ENCODE results near the gene TPST2. TPM values are rescaled to one million over a fixed set of nuclear protein-coding genes. Genes with fewer than 3 reads are reported as not detected.

TPST2 gene
- total RNA-seq, 4 donors from 2014 or later, result 99.2 to 154 (median 121) TPM

- H3K4me1 ChIP-seq, result peaks cover 7 to 67% of the 10 kb centered on the region in 2 donors
- DNase-seq, result no peak
- peaks cover 0 to 4% of the 10 kb centered on the region in 2 donors for H3K36me3 ChIP-seq
- WGBS, 2 donors, result 57 to 67% methylated on average over 5 of the region's 5 CpGs
- H3K9me3 ChIP-seq, result no peaks in the 10 kb centered on the region
- intact Hi-C loops (cut with DNase I), result loop anchor here (10.0 kb wide), 2 partner anchors 63 to 103 kb away; no protein-coding TSS in a partner anchor
- no peak overlapping the region for H3K4me3 ChIP-seq (replicated peaks in 1 of 3)
- H3K27me3 ChIP-seq, result no peaks in the 10 kb centered on the region
- TF ChIP-seq CTCF (IDR thresholded peaks at IDR 0.05) (no peak), POLR2A (IDR thresholded peaks at IDR 0.05) (no peak)
- no peak overlapping the region for H3K27ac ChIP-seq
Observed at GRCh38 chr22:26482161-26482560, 107.8 kb downstream of the TPST2 start.

- H3K36me3 ChIP-seq, result peaks cover 4% of the 10 kb centered on the region in 2 donors
- peaks cover 4 to 63% of the 10 kb centered on the region in 2 donors for H3K4me1 ChIP-seq
- WGBS, 2 donors, result 81 to 87% methylated on average over 4 of the region's 4 CpGs
- H3K9me3 ChIP-seq, result no peaks in the 10 kb centered on the region
- TF ChIP-seq CTCF (IDR thresholded peaks at IDR 0.05) (no peak), POLR2A (IDR thresholded peaks at IDR 0.05) (no peak)
- no peak for DNase-seq
- no peak overlapping the region for H3K4me3 ChIP-seq (replicated peaks in 1 of 3)
- intact Hi-C loops (cut with DNase I), result loop anchor here (10.0 kb wide), 2 partner anchors 63 to 103 kb away; no protein-coding TSS in a partner anchor
- H3K27me3 ChIP-seq, result no peaks in the 10 kb centered on the region
- no peak overlapping the region for H3K27ac ChIP-seq
Observed at GRCh38 chr22:26481694-26482093, 108.2 kb downstream of the TPST2 start.

GRCh38 chr22:26481112-26481693 is 108.7 kb downstream of the TPST2 start:
- H3K27me3 ChIP-seq, result no peaks in the 10 kb centered on the region
- intact Hi-C loops (cut with DNase I), result loop anchor here (10.0 kb wide), 2 partner anchors 64 to 104 kb away; no protein-coding TSS in a partner anchor
- no peak overlapping the region for H3K27ac ChIP-seq
- DNase-seq, result no peak
- TF ChIP-seq POLR2A (IDR thresholded peaks at IDR 0.05) (no peak), CTCF (IDR thresholded peaks at IDR 0.05) (no peak)
- no peaks in the 10 kb centered on the region for H3K9me3 ChIP-seq
- H3K4me3 ChIP-seq (replicated peaks in 1 of 3), result no peak overlapping the region
- H3K36me3 ChIP-seq, result peaks cover 5 to 8% of the 10 kb centered on the region in 2 donors
- 79 to 80% methylated on average over 6 of the region's 6 CpGs for WGBS, 2 donors
- peaks cover 4 to 59% of the 10 kb centered on the region in 2 donors for H3K4me1 ChIP-seq

GRCh38 chr22:26480611-26480932 is 109.4 kb downstream of the TPST2 start:
- DNase-seq, result no peak
- intact Hi-C loops (cut with DNase I), result loop anchor here (10.0 kb wide), 2 partner anchors 64 to 104 kb away; no protein-coding TSS in a partner anchor
- no peaks in the 10 kb centered on the region for H3K9me3 ChIP-seq
- no peak for TF ChIP-seq CTCF (IDR thresholded peaks at IDR 0.05)
- TF ChIP-seq POLR2A (IDR thresholded peaks at IDR 0.05), result no peak
- H3K36me3 ChIP-seq, result peaks cover 12 to 13% of the 10 kb centered on the region in 2 donors
- H3K27ac ChIP-seq, result no peak overlapping the region
- WGBS, 2 donors, result 87 to 89% methylated on average over 2 of the region's 2 CpGs
- H3K4me3 ChIP-seq (replicated peaks in 1 of 3), result no peak overlapping the region
- no peaks in the 10 kb centered on the region for H3K27me3 ChIP-seq
- peaks cover 4 to 53% of the 10 kb centered on the region in 2 donors for H3K4me1 ChIP-seq

- H3K9me3 ChIP-seq, result no peaks in the 10 kb centered on the region
- H3K4me3 ChIP-seq (replicated peaks in 1 of 3), result no peak overlapping the region
- H3K27ac ChIP-seq, result no peak overlapping the region
- peaks cover 4 to 49% of the 10 kb centered on the region in 2 donors for H3K4me1 ChIP-seq
- DNase-seq, result no peak
- H3K36me3 ChIP-seq, result peaks cover 14 to 18% of the 10 kb centered on the region in 2 donors
- H3K27me3 ChIP-seq, result no peaks in the 10 kb centered on the region
- 72 to 73% methylated on average over 12 of the region's 12 CpGs for WGBS, 2 donors
- intact Hi-C loops (cut with DNase I), result loop anchor here (10.0 kb wide), 2 partner anchors 65 to 105 kb away; no protein-coding TSS in a partner anchor
- no peak for TF ChIP-seq CTCF (IDR thresholded peaks at IDR 0.05)
- no peak for TF ChIP-seq POLR2A (IDR thresholded peaks at IDR 0.05)
Observed at GRCh38 chr22:26479792-26480610, 109.9 kb downstream of the TPST2 start.
